Sigmoid colon (tissue), 7 donors: ENCODE results near the gene A3GALT2. TPM values are rescaled to one million over a fixed set of nuclear protein-coding genes. Genes with fewer than 3 reads are reported as not detected.
A peak's percentile ranks its signal among the peaks of the same experiment; 100 is the strongest.

ENCODE experiments used
- DNase-seq: peaks from one replicate; pipeline ENCODE4 v3.0.0-alpha.2; 2019
- H3K27ac ChIP-seq, 4 donors: fragments of 200-600 bp; sonication (generic); one replicate each; pipeline ENCODE4 v1.5.1; 2016 to 2019; ENCODE audit warnings: mild to moderate bottlenecking in 1 of 4
- H3K27me3 ChIP-seq, 3 donors: fragments of 200-600 bp; sonication (generic); one replicate each; pipeline ENCODE4 v1.5.1; 2019; ENCODE audit warnings: mild to moderate bottlenecking in 1 of 3
- H3K36me3 ChIP-seq, 4 donors: fragments of 200-600 bp; sonication (generic); one replicate each; pipeline ENCODE4 v1.5.1; 2016 to 2019
- H3K4me1 ChIP-seq, 4 donors: fragments of 200-600 bp; sonication (generic); one replicate each; pipeline ENCODE4 v1.5.1; 2017 to 2019
- H3K4me3 ChIP-seq, 4 donors: fragments of 200-600 bp; sonication (generic); one replicate each; pipeline ENCODE4 v1.5.1; 2017 to 2019; ENCODE audit warnings: mild to moderate bottlenecking in 2 of 4, moderate library complexity in 1 of 4
- H3K9me3 ChIP-seq, 4 donors: fragments of 200-600 bp in 3 of 4; sonication (generic) in 3 of 4; one replicate each; pipeline versions ENCODE4 v1.5.1 to v1.6.1; 2013 to 2019
- CTCF ChIP-seq, 4 experiments: fragments of 450-650 bp in 3 of 4; fragments of 200-600 bp in 1 of 4; IDR thresholded peaks; one replicate each; pipeline ENCODE4 v1.5.1; 2016 to 2019; ENCODE audit warnings: antibody characterized with exemption in 4 of 4, mild to moderate bottlenecking in 3 of 4, moderate library complexity in 2 of 4
- EP300 ChIP-seq, 4 donors: sonication (generic); formaldehyde crosslinking; IDR thresholded peaks; one replicate each; pipeline ENCODE4 v1.6.1; 2017; ENCODE audit warnings: antibody characterized with exemption in 4 of 4
- POLR2A ChIP-seq, 2 donors: fragments of 450-650 bp; IDR thresholded peaks; one replicate each; pipeline ENCODE4 v1.6.1; 2016; ENCODE audit warnings: antibody characterized with exemption in 2 of 2, mild to moderate bottlenecking in 2 of 2, moderate library complexity in 2 of 2
- POLR2AphosphoS5 ChIP-seq, 4 donors: sonication (generic); formaldehyde crosslinking; IDR thresholded peaks; one replicate each; pipeline ENCODE4 v1.6.1; 2017; ENCODE audit warnings: antibody characterized with exemption in 4 of 4
- WGBS, 2 donors: extraction: QIAGEN DNeasy Blood & Tissue Kit; methylation state at CpG; one replicate each; pipeline ENCODE4 v1.1.7; 2013; 5-methylcytosine and 5-hydroxymethylcytosine counted together
- intact Hi-C: fragments of 100-400 bp; cut with DNase I; formaldehyde crosslinking; loops from one replicate; pipeline ENCODE4 v1.15.1; 2023
- polyA plus RNA-seq, 3 donors: library from polyadenylated mRNA; stranded (reverse); fragments of 200-250 nt; gene quantifications; one replicate each; pipeline ENCODE4 v1.2.3, GENCODE V29; 2013
- total RNA-seq, 4 donors: library from RNA; depleted of rRNA; stranded (reverse); fragments of >200 nt; gene quantifications; one replicate each; pipeline ENCODE4 v1.1.0, GENCODE V29; 2016
- donor health status: healthy with polysubstance abuse.
- donor health status: Bipolar disorder and iron deficiency.
- donor health status: healthy.

Gene A3GALT2
- total RNA-seq = not detected
- not detected for polyA plus RNA-seq

DNA sequence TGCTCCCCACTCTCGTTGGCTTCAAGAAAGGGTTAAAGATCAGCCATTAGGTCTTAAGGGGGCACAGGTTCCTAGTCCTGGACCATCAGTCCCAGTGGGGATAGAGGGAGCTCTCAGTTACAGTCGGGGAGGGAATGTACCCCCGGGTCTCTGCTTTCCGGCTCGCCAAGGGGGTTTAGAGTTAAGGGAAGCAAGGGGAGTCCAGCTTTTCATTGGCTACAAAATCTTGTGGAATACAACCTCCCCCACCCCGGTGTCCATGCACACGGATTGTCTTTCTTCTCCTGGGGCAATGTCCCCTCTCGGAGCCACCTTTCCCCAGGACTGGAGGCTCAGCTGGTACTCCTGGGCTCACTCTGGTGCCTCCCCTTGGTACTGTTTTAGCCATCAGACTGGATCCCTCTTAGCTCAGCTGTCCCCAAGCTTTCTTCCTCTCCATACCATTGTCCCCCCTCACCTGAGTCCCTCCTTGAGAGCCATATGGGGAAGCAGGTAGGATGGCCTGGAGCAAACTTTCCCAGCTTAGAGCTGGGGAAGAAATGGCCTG, at the start of gene A3GALT2:
TSS of gene A3GALT2 (minus strand) at position 480 of the 547 bp plus-strand sequence. CDS start at position 480, 0 bp downstream.
- peaks cover 0 to 16% (median 5%) of the 10 kb centered on the region in 4 donors for H3K4me1 ChIP-seq
- intact Hi-C loops = no loop called here
- peaks cover 19 to 36% (median 33%) of the 10 kb centered on the region in 4 donors for H3K36me3 ChIP-seq
- DNase-seq = no peak
- no peak within 1 kb of the TSS for H3K4me3 ChIP-seq
- no peak for TF ChIP-seq POLR2A (IDR thresholded peaks at IDR 0.05)
- no peak for TF ChIP-seq CTCF (IDR thresholded peaks at IDR 0.05)
- TF ChIP-seq EP300 (IDR thresholded peaks at IDR 0.05) = no peak
- no peak for TF ChIP-seq POLR2AphosphoS5 (IDR thresholded peaks at IDR 0.05)
- H3K9me3 ChIP-seq = no peaks in the 10 kb centered on the region
- no peak within 1 kb of the TSS for H3K27ac ChIP-seq
- H3K27me3 ChIP-seq = no peaks in the 10 kb centered on the region
- WGBS, 2 donors = 76 to 77% methylated on average over 8 of the region's 8 CpGs

DNA sequence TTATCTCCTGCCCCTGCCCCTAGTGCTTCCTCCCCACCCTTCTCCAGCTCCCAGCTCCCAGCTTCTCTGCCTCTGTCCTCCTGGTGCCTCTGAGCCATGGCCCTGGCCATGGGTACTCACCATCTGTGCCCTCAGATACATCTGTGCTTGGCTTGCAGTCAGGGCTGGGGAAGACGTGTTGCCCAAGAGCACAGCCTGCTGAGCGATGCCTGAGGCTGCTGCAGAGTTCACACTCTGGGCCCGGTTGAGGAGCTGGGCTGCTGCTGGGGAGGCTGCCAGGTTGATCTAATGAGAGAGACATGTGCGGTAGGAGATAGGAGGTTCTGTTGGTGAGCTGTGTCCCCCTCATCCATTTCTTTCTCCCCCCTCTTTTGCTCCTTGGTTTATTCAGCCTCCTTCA, 49.4 kb upstream of the A3GALT2 start:
- no peaks in the 10 kb centered on the region for H3K9me3 ChIP-seq
- no peak overlapping the region for H3K4me3 ChIP-seq
- DNase-seq = no peak
- 81 to 88% methylated on average over 4 of the region's 4 CpGs for WGBS, 2 donors
- H3K27me3 ChIP-seq = no peaks in the 10 kb centered on the region
- TF ChIP-seq CTCF (IDR thresholded peaks at IDR 0.05) (no peak), POLR2A (IDR thresholded peaks at IDR 0.05) (no peak), EP300 (IDR thresholded peaks at IDR 0.05) (no peak), POLR2AphosphoS5 (IDR thresholded peaks at IDR 0.05) (no peak)
- intact Hi-C loops = loop anchor here (5.0 kb wide), 1 partner anchor 87 kb away; no protein-coding TSS in a partner anchor
- H3K27ac ChIP-seq = peak overlapping the region in 2 of 4 donors; percentile 55 to 64
- peaks cover 0 to 31% (median 6%) of the 10 kb centered on the region in 4 donors for H3K36me3 ChIP-seq
- H3K4me1 ChIP-seq = peaks cover 0 to 57% (median 48%) of the 10 kb centered on the region in 4 donors

- 85 to 91% methylated on average over 2 of the region's 2 CpGs for WGBS, 2 donors
- no peak for TF ChIP-seq POLR2AphosphoS5 (IDR thresholded peaks at IDR 0.05)
- TF ChIP-seq CTCF (IDR thresholded peaks at IDR 0.05) = no peak
- TF ChIP-seq POLR2A (IDR thresholded peaks at IDR 0.05) = no peak
- no peak for TF ChIP-seq EP300 (IDR thresholded peaks at IDR 0.05)
- no peak for DNase-seq
- Histone ChIP-seq H3K27ac (peak overlapping the region in 2 of 4 donors; percentile 55 to 64), H3K27me3 (no peaks in the 10 kb centered on the region), H3K4me1 (peaks cover 0 to 59% (median 50%) of the 10 kb centered on the region in 4 donors), H3K36me3 (peaks cover 0 to 31% (median 6%) of the 10 kb centered on the region in 4 donors), H3K9me3 (no peaks in the 10 kb centered on the region), H3K4me3 (no peak overlapping the region)
- intact Hi-C loops = loop anchor here (5.0 kb wide), 3 partner anchors 88 to 237 kb away; no protein-coding TSS in a partner anchor
These were observed 48.9 kb upstream of the A3GALT2 start for GRCh38 chr1:33369764-33370163.

DNA sequence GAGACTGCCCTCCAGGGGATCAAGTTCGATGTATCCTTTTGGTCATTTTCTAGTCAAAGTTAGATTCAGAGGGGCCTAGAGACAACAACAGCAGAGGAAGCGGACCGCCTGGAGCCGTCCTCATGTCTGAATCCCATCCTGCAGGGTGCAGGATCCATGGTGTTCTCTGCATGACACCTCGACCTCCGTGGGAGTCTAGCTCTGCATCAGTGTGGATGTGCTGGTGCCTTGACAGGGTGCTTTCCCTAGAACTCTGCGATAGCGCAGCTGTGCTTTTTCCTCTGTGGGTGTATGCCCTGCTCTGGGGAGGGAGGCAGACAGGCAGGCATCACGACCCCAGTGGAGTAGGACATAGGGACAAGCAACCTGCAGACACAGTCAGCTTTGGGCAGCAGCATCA, 48.2 kb upstream of the A3GALT2 start:
- DNase-seq = no peak
- H3K4me3 ChIP-seq = no peak overlapping the region
- peaks cover 0 to 31% (median 6%) of the 10 kb centered on the region in 4 donors for H3K36me3 ChIP-seq
- H3K4me1 ChIP-seq = peaks cover 0 to 59% (median 50%) of the 10 kb centered on the region in 4 donors
- WGBS, 2 donors = 84 to 91% methylated on average over 9 of the region's 9 CpGs
- intact Hi-C loops = loop anchor here (5.0 kb wide), 2 partner anchors 152 to 237 kb away; no protein-coding TSS in a partner anchor
- no peaks in the 10 kb centered on the region for H3K27me3 ChIP-seq
- TF ChIP-seq CTCF (IDR thresholded peaks at IDR 0.05) = no peak
- no peak for TF ChIP-seq POLR2AphosphoS5 (IDR thresholded peaks at IDR 0.05)
- TF ChIP-seq EP300 (IDR thresholded peaks at IDR 0.05) = no peak
- no peak for TF ChIP-seq POLR2A (IDR thresholded peaks at IDR 0.05)
- no peaks in the 10 kb centered on the region for H3K9me3 ChIP-seq
- H3K27ac ChIP-seq = no peak overlapping the region
